ENCODE data around the gene SEMA7A.

Gene SEMA7A

GRCh38 chr15:74382004-74382816 is 51.5 kb downstream of the SEMA7A start:
- DNase-seq (ENCODE audit: extremely low read depth, low read depth): no peak
- TF ChIP-seq CTCF (IDR thresholded peaks at IDR 0.05; ENCODE audit: low read depth, low read length): peak; percentile 95

- TF ChIP-seq CTCF (IDR thresholded peaks at IDR 0.05; ENCODE audit: low read depth, low read length): no peak
- DNase-seq (ENCODE audit: extremely low read depth, low read depth): no peak
Measured at GRCh38 chr15:74381481-74381880, 52.3 kb downstream of the SEMA7A start.

GRCh38 chr15:74381190-74381453 is 52.6 kb downstream of the SEMA7A start:
- TF ChIP-seq CTCF (IDR thresholded peaks at IDR 0.05; ENCODE audit: low read depth, low read length): no peak
- DNase-seq (ENCODE audit: extremely low read depth, low read depth): no peak

GRCh38 chr15:74380361-74381189 is 53.2 kb downstream of the SEMA7A start:
- TF ChIP-seq CTCF (IDR thresholded peaks at IDR 0.05; ENCODE audit: low read depth, low read length): no peak
- DNase-seq (ENCODE audit: extremely low read depth, low read depth): no peak

- TF ChIP-seq CTCF (IDR thresholded peaks at IDR 0.05; ENCODE audit: low read depth, low read length): no peak
- DNase-seq (ENCODE audit: extremely low read depth, low read depth): no peak
Measured at GRCh38 chr15:74378848-74379247, 54.9 kb downstream of the SEMA7A start.

GRCh38 chr15:74377831-74378766 is 55.7 kb downstream of the SEMA7A start:
- no peak for TF ChIP-seq CTCF (IDR thresholded peaks at IDR 0.05; ENCODE audit: low read depth, low read length)
- DNase-seq (ENCODE audit: extremely low read depth, low read depth): no peak
